HuH-7 (cell line): Measurements from ENCODE around the gene ADAM11.
"Not testable (repeated sequence)": the region's sequence is repeated elsewhere in the genome, so short reads cannot be mapped to it uniquely, and the experiment has no call there.

ENCODE experiments used
- DNase-seq: peaks from one replicate; pipeline ENCODE4 v3.0.0; 2011; ENCODE audit warnings: low spot score

Gene ADAM11

DNA sequence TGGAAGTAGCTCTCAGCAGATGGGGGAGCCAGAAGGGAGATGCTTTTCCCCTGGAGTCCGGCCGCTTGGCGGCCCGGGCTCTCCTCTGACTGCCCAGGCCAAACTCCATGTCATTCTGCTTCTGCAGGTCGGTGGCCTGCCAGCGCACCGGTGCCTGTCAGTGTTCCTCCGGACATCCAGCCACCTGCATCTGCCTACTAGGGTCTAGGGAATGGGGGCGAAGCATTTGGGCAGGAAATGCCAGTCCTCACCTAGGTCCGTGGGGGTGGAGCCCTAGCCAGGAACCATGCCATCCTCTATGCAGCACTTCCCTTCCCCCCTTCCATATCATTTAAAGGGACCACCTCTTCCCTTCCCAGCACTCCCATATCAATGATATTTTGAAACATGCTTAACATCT lies 37.1 kb downstream of the ADAM11 start:
- DNase-seq: no peak

DNA sequence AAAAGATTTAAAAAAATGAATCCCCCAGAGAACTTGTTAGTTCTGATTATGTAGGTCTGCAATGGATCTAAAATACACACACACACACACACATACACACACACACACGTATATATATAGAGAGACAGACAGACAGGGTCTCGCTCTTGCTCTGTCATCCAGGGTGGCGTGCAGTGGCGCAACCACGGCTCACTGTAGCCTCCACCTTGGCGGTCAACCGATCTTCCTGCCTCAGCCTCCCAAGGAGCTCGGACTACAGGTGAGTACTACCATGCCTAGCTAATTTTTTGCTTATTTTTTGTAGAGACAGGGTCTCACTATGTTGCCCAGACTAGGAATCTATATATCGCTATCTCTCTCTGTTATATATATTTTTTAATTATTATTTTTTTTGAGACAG lies 37.9 kb downstream of the ADAM11 start:
- no peak for DNase-seq

DNA sequence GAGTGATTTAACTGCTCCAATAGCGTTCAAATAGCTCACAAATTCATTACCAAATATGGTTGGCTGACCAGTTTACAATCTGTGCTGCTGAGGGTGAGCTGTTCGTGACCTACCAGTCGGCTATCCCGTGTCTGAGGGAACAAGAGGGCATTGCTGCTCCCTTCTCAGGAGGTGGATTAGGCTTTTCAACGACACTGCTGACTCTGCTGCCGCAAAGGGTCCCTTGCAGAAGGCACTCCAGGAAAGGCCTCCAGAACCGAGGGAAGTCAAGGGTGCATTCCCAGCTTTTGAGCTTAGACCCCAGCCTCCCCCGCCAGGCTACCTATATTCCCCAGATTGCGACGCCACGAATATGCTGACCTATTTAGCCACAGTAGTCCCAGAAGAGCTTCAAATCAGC lies 39.0 kb downstream of the ADAM11 start:
- DNase-seq: no peak

DNA sequence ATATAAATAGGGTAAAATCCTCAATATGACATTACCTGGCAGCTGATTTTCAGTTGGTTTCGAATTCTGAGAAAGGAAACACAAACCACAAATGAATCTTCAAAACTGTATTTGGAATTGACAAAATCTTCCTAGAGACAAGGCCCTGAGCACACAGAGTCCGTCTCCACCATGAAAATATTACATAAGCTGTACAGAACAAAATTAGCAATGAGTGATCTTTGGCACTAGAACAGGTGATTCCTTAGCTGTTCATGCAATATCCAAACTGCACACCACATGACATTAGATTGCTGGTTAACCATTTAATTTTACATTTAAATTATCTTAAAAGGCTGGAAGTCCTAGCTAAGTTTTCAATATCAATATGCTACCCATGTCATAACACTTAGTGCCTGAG lies 39.6 kb downstream of the ADAM11 start:
- no peak for DNase-seq

DNA sequence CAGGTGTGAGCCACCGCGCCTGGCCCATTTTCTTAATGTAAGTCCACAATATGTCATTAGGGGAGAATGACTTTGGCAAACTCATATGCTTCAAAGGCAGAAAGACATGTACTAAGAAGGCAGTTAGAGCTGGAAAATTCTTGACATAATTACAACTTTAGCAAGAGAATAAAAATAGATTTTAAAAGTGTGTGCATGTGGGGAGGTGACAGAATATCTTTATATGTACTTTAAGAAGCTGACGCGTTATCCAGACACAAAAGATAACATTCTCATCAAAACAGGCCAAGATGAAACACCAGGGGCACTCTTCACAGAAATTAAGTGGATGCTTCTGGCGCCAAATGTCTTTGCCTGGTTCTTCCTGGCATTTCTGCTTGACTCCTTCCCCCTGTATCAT lies 43.1 kb downstream of the ADAM11 start:
- no peak for DNase-seq

DNA sequence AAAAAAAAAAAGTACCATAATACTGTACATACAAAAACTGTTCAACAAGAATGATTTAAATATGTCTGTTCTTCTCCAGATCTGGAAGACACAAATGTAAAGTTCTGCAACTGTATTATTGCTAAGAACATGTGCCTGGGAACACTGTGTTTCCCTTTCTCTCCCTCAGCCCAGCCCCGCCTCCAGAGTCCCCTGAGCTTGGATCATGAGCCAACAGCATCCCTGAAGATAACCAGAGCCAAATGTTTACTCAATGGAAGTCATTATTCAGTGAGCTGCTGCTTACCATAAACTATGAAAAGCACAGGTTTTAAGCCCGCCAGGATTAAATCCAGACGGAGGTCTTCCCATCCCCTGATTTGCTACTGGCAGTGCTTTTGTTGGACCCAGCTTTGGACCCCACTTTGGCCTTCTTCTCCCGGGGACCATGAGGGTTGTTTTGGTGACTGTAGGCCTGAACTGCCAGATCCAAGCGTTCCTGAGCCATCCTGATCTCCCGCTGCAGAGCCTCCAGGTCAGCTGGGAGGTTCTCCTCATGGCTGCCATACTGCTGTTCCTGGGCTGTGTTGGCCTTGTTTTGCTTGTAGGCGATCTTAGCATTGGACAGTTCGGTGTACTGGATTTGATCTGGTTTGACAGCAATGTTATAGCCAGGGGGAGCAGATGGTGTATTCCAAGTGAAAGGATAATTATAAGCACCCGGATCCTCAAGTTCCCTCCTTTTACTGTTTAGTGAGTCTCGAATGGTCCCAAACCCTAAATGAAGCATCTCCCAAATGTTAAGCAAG lies 45.7 kb downstream of the ADAM11 start:
- DNase-seq: no peak

DNA sequence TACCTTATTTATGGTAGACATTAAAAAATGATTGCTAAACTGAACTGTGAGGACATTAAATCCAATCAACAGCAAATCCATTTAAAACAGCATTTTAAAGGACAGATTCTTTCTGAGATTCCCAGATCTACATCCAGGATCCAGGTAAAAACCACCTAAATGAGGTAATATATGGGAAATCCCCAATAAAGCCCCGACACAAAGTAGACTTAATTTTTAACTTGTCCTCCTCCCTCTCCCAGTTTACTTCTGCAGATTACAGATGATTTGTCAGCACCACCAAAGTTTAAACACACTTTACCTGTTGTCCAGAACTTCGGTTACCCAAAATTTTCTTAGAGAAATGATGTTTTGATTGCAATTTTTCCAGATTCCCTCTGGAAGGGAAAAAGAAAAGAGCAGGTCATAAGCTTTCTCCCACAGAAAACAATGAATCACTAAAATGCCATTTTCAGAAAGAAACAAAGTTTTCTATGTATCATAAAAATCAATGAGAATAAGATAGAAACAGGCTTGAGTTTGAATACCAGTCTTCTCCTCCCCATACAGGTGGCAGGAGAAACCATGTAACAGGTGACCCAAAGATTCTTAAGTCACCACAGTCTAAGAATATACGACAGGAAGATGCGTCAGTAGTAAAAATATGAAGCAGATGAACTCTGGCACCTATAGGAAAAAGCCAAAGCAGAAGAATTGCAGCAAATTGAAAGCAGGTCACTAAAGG lies 48.5 kb downstream of the ADAM11 start:
- no peak for DNase-seq

DNA sequence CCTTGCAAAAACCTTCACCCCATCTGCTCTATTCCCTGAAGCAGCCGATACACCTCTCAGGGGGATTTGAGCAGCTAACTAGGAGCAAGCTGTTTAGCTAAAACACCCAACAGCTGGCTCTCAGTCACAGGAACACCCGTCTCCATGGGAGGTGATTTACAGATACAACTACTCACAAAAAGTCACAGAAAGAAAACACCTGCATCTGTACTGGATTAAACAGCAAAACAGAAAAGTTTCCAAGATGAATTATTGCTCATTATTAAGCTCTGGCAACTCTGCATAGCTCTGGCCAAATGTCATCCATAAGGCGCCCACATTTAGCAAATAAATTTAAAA lies 49.0 kb downstream of the ADAM11 start:
- DNase-seq: no peak

DNA sequence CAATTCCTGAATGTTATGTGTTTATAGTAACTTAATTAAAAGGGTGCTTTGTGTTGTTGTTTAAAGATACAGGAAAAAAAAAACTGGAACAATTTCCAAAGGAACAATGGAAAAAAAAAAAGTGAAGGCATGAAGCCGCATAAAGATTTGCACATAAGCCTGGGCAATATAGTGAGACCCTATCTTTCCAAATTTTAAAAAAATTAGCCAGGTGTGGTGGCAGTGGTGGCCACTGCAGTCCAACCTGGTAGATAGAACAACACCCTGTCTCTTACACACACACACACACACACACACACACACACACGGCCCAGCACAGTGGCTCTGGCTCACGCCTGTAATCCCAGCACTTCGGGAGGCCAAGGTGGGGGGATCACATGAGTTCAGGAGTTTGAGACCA lies 49.4 kb downstream of the ADAM11 start:
- no peak for DNase-seq

DNA sequence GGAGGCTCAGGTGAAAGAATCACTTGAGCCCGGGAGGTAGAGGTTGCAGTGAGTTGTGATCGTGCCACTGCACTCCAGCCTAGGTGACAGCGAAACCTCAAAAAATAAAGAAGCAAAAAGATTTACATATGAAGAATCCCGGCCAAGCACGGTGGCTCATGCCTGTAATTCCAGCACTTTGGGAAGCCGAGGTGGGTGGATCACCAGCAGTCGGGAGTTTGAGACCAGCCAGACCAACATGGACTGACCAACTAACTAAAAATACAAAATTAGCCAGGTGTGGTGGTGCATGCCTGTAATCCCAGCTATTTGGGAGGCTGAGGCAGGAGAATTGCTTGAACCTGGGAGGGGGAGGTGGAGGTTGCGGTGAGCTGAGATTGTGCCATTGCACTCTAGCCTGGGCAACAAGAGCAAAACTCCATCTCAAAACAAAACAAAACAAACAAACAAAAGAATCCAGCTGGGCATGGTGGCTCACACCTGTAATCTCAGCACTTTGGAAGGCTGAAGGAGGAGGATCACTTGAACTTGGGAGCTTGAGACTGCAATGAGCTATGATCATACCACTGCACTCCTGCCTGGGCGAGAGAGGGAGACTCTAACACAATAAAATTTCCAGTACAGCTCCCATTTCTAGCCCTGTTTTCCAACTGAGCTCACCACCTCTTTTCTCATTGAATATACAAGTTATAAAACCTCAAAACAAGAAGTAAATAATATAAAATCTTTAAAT lies 50.0 kb downstream of the ADAM11 start:
- DNase-seq: not testable (repeated sequence)

DNA sequence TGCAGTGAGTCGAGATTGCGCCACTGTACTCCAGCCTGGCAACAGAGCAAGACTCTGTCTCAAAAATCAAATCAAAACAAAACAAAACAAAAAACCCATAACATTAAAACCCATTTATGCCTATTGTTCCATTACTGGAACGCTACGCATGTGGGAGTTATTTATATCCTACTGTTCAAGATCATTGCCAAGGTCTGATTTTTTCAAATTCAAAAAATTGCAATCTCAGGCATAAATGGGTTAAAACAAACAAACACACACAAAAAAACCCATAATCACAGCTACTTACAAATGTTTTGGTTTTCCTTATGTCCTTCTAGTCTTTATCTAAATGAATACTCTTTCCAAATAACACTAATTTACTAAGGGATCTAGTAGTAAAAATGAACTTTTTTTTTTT lies 53.5 kb downstream of the ADAM11 start:
- no peak for DNase-seq

DNA sequence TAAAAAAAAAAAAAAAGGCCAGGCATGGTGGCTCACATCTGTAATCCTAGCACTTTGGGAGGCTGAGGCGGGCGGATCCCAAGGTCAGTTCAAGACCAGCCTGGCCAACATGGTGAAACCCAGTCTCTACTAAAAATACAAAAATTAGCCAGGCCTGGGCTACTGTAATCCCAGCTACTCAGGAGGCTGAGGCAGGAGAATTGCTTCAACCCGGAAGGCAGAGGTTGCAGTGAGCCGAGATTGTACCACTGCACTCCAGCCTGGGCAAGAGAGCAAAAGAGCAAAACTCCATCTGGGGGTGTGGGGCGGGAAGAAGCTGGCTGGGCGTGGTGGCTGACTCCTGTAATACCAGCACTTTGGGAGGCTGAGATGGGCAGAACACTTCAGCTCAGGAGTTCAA lies 59.7 kb downstream of the ADAM11 start:
- DNase-seq: not testable (repeated sequence)

DNA sequence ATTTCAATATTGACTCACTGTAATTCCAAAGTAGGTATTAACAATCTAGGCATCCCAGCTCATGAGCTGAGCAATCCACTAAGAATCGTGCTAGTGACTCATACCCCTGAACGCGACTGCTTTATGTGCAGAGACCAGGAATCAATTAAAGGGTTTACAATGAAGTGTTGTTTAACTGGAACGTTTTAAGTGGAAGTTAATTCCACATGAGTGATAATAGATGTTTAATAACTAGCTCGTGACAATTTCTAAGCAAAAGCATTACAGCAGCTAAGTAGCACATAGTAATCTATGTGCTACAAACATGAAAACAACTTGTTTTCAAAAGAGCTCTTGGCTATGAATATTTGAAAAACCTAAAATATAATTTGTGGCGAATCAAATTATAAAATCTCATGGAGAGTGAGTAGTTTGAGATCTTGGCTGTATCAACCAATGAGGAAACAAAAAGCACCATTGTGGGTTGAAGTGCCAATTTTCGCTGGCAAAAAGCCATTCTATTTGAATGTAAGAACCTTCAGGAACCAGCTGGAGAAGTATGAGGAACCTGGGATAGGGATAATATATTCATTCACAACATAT lies 61.9 kb downstream of the ADAM11 start:
- DNase-seq: no peak

DNA sequence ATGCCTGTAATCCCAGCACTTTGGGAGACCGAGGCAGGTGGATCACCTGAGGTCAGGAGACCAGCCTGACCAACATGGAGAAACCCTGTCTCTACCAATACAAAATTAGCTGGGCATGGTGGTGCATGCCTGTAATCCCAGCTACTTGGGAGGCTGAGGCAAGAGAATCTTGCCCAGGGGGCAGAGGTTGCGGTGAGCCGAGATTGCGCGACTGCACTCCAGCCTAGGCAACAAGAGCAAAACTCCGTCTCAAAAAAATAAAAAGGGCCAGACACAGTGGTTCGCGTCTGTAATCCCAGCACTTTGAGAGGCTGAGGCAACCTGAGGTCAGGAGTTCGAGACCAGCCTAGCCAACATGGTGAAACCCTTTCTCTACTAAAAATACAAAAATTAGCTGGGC lies 66.4 kb downstream of the ADAM11 start:
- not testable (repeated sequence) for DNase-seq

DNA sequence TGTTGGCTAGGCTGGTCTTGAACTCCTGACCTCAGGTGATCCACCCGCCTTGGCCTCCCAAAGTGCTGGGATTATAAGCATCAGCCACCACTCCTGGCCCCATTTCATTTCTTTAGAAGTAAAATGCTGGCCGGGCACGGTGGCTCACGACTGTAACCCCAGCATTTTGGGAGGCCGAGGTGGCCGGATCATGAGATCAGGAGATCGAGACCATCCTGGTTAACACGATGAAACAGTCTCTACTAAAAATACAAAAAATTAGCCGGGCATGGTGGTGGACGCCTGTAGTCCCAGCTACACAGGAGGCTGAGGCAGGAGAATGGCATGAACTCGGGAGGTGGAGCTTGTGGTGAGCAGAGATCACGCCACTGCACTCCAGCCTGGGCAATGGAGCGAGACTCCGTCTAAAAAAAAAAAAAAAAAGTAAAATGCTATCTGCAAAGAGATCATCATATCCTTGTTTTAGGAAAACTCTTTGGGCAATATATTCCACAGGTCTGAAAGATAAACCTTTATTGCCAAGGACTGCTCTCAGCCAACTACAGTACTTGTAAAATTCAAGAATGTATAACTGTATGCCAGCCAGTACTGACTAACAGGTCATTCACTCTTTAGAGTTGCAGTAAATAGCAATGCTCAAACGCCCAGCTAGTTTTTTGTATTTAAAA lies 67.5 kb downstream of the ADAM11 start:
- no peak for DNase-seq

DNA sequence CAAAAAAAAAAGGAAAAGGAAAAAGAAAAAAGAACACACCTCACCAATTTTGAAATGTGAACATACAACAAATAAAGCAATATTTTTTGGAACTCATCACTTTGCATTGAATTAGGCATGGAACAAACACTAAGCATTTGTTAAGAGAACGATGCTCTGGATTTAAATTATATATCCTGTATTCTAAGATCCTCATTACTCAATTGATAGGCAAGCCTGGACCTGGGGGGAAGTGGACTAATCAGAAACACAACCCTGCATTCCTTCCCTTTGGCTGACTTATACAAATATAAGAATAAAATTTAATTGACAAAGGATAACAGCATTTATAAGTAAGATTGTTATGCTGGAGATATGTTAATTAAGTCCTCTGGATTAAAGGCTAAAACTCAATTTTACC lies 69.1 kb downstream of the ADAM11 start:
- no peak for DNase-seq

DNA sequence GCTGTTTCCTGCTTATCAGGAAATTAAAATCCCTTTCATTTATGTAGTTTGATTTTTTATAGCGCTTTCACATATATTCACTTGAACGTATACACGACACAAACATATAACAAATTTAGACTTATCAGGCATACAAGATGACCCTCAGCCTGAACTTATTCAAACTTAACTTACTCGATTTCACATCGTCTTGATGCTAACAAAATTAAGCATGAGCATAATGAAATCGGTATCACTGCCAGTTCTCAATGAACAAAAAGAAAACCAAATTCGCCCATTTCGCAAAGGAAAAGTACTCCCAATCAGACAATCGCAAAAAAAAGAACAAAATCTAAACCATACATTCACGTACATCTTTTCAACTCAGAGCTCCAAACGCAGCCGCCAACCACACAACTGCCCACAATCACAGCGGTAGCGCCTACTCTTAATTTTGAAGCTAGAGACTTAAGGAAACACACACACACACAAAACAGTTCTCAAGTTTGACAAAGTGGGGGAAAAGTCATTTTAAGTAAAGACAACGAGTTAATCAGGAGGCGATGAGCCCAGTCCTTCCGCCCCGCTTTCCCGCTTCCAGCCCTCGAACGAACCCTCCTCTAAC lies 70.2 kb downstream of the ADAM11 start:
- DNase-seq: no peak

DNA sequence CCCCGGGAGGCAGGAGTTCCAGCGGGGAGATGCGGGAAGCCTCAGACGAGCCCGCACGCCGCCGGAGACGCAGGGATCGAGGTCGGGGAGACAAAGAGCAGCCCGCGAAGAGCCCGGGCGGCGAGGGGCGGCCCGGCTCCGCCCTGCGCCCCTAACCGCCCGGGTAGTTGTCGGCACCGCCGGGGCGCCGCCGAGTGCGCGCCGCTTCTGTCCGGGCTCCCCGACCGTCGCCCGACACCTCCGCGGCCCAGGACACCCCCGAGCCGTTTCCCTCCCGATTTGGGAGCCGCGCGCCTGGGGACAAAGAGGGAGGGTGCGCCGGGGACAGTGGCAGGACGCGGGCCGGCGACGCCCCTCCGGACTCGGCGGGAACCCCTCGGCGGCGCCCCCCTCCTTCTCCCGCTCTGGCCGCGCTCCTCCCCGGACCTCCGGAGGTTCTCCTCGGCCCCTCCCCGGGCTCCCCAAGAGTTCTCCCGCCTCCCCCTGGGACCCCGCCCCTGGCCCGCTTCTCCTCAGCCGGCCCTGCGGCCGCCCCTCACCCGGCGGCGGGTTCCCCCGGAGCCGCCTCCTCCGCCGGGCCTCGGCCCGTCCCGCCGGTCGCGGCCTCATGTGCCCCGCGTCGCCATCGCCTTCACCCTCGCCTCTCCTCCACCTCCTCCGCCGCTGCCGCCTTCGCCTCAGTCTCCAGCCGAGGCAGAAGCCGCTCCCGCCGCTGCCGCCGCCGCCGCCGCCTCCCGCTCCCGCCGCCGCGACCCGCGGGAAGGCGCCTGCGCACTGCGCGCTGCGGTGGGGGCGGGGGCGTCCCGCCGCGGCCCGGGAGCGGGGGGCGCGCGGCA lies 71.0 kb downstream of the ADAM11 start, which contains the start of gene GJC1:
TSS of gene GJC1 (minus strand) at position 765 of the 836 bp plus-strand sequence. CDS start 24,470 bp downstream, outside the sequence.
- DNase-seq: peak; percentile 51

DNA sequence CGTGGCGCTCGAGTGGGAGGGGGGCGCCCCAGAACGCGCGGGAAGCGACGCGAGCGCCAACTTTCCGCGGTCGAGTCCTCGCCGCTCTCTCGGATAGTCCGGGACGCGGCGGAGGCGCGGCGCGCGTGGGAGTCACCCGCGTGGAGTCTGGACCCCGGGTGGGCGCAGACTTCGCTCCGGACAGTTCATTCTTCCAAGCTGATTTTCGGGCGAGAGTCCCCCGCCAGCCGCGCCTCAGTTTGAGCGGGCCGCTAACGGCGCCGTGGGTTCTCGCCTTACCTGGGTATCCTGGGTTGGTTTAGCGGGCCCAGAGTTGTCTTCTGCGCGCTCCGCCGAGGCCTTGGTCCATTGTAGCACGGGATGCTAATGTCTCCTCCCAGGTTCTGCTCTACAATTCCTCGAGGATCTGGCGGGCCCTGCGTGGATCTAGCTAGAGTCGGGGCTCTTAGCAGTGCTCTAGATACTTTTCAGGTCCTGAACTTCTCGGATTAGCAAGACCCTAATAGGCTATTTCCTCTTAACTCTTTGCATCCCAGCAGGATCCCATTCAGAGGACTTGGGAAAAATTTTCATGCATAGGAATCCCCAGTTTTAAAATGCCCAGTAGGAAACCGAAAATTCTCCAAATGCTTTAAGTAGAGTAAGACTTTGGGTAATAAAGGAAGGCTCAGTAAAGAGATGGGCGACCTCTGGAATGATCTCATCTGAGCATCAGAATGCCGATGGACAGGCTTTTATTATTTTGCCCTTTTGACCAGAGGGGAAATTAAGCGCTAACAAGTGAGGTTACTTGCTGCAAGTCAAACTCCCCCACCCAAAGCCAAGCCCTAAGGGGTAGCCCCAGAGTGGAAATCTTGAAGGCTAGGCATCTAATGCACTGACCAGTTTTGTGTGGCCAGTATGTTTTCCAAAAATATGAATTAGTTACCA lies 71.8 kb downstream of the ADAM11 start:
- peak; percentile 56 for DNase-seq

DNA sequence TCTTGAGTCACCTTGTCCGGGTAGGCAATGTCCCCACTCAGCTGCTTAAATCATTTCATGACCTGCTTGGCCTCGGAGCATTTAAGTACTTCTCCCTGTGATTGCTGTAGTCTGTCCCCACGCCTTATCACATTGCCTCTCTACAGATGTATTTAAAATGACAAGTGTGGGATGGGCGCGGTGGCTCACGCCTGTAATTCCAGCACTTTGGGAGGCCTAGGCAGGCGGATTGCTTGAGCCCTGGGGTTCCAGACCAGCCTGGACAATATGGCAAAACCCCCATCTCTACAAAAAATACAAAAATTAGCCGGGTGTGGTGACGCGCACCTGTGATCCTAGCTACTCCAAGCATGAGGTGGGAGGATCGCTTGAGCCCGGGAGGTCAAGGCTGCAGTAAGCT lies 72.6 kb downstream of the ADAM11 start:
- no peak for DNase-seq
